NOMO-1 treated with DMSO at 0.1 percent for 48 hours (cell line): ENCODE results near the gene AMIGO3.

Experiments used
- DNase-seq: peaks from one replicate; lab custom pipeline; 2025; ENCODE audit not compliant: unreplicated experiment; lab: John Stamatoyannopoulos, UW

AMIGO3 gene

GRCh38 chr3:49670940-49671290 is 48.6 kb downstream of the AMIGO3 start:
- DNase-seq = no peak

DNA sequence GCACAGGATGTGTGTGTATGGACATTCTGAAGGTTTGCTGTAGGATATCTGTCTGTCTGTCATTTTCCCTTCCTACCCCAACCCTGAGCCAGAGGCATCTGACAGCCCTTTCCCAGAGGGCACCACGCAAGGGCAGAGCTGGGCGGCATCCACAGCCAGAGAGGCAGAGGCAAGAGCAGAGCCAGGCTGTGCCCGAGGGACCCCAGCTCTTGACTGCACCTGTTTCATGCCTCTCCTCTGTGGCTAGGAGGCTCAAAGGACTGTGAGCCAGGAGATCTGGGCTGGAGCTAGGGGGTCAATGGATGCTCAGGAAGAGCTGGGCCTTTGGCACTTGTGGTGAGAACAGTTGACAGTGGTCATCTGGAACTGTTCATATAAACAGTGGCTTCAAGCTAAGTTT is 50.1 kb downstream of the AMIGO3 start:
- DNase-seq = no peak

- no peak for DNase-seq
Observed at GRCh38 chr3:49668861-49669260, 50.6 kb downstream of the AMIGO3 start.

DNA sequence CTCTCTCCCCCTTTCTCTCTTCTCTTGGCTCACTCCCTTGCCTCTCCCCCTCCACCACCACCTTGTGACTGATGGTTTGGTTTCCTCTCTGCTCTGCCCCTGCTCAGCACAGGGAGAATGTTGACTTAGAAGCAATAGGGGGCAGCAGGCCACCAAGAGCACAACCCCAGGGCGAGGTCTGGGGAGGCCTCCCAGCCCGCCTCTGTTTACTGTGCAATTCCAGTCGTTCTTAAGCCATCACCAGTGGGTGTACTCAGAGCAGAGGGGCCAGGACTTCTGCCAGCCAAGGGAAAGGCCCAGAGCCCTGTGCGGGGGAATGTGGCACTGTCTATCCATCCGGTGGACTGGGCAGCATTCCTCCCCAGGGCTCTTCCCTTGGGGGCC is 51.1 kb downstream of the AMIGO3 start:
- DNase-seq = no peak

GRCh38 chr3:49667701-49668413 is 51.6 kb downstream of the AMIGO3 start:
- no peak for DNase-seq
